ENCODE measurements around the gene WIPI1. TPM values are rescaled to one million over a fixed set of nuclear protein-coding genes. Genes with fewer than 3 reads are reported as not detected.

Gene WIPI1
- total RNA-seq, 1 experiment from 2014 or later, result 19.8 TPM

DNA sequence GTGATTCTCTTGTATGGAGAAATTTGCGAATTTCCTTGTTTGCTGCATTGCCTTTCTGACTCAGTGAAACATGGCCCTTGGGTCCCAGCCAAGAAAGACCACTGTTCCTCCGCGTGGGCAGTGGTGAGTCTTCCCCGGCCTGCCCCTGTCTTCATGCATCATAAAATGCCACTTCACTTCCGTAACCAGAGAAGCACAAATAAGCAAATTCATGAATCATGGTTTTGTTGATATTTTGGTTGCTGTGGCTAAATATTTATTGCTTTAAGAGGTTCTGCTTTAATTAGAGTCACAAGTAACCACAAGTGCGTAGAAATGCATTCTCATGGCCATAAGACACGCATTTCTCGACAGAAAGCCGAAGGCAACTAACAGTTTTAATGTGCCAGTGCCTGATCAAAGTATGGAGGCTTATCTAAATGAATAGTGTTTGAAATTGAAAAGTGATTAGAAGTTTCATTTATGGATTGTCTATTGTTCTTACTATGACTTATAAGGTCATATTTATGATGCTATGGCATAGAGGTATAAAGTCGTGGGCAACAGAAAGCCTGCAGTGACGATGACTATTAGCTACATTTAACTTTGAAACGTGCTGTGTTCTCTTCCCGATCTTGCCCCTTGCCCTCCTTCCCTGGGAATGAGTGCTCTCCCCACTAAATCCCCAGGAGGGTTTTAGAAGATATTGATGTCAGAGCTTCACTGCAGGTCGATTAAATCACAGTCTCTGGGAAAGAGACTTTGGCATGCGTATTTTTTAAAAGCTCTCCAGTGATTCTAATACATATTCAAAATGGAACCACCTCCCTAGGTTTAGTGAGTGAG lies 76.0 kb downstream of the WIPI1 start:
- no TSS peak for BruUV-seq (replicated peaks)
- ChIA-PET CTCF (no interaction called here), POLR2A (no interaction called here)
- Histone ChIP-seq H3K27me3 (ENCODE audit: control insufficient read depth, insufficient read depth, low read length) (no peaks in the 10 kb centered on the region), H3K4me1 (ENCODE audit: control insufficient read depth, insufficient read depth, low read length) (no peaks in the 10 kb centered on the region), H3K9me3 (ENCODE audit: control insufficient read depth, insufficient read depth, low read depth, low read length) (no peaks in the 10 kb centered on the region), H3K36me3 (ENCODE audit: control insufficient read depth, insufficient read depth, low read length) (no peaks in the 10 kb centered on the region), H3K27ac (ENCODE audit: low read length) (no peak overlapping the region), H3K4me3 (ENCODE audit: low read depth in 2 of 2, low read length in 2 of 2) (no peak overlapping the region)
- intact Hi-C loops (cut with micrococcal nuclease; ENCODE audit: unreplicated experiment) (no loop called here), in situ Hi-C loops (cut with HindIII; ENCODE audit: low pct_unique_long_range_greater_than_20kb, low sequenced_read_pairs) (no loop called here)
- ATAC-seq, result no peak
- peak; percentile 22 for DNase-seq (ENCODE audit: low read depth, low spot score)
- TF ChIP-seq, protein P1, sequence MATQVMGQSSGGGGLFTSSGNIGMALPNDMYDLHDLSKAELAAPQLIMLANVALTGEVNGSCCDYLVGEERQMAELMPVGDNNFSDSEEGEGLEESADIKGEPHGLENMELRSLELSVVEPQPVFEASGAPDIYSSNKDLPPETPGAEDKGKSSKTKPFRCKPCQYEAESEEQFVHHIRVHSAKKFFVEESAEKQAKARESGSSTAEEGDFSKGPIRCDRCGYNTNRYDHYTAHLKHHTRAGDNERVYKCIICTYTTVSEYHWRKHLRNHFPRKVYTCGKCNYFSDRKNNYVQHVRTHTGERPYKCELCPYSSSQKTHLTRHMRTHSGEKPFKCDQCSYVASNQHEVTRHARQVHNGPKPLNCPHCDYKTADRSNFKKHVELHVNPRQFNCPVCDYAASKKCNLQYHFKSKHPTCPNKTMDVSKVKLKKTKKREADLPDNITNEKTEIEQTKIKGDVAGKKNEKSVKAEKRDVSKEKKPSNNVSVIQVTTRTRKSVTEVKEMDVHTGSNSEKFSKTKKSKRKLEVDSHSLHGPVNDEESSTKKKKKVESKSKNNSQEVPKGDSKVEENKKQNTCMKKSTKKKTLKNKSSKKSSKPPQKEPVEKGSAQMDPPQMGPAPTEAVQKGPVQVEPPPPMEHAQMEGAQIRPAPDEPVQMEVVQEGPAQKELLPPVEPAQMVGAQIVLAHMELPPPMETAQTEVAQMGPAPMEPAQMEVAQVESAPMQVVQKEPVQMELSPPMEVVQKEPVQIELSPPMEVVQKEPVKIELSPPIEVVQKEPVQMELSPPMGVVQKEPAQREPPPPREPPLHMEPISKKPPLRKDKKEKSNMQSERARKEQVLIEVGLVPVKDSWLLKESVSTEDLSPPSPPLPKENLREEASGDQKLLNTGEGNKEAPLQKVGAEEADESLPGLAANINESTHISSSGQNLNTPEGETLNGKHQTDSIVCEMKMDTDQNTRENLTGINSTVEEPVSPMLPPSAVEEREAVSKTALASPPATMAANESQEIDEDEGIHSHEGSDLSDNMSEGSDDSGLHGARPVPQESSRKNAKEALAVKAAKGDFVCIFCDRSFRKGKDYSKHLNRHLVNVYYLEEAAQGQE (IDR thresholded peaks at IDR 0.05; ENCODE audit: insufficient read depth in 1 of 2, low read depth in 2 of 2, low read length in 1 of 2), result no peak
- TF ChIP-seq, protein P2, sequence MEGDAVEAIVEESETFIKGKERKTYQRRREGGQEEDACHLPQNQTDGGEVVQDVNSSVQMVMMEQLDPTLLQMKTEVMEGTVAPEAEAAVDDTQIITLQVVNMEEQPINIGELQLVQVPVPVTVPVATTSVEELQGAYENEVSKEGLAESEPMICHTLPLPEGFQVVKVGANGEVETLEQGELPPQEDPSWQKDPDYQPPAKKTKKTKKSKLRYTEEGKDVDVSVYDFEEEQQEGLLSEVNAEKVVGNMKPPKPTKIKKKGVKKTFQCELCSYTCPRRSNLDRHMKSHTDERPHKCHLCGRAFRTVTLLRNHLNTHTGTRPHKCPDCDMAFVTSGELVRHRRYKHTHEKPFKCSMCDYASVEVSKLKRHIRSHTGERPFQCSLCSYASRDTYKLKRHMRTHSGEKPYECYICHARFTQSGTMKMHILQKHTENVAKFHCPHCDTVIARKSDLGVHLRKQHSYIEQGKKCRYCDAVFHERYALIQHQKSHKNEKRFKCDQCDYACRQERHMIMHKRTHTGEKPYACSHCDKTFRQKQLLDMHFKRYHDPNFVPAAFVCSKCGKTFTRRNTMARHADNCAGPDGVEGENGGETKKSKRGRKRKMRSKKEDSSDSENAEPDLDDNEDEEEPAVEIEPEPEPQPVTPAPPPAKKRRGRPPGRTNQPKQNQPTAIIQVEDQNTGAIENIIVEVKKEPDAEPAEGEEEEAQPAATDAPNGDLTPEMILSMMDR (IDR thresholded peaks at IDR 0.05), result no peak
- TF ChIP-seq SIN3A (IDR thresholded peaks at IDR 0.05; ENCODE audit: borderline replicate concordance, insufficient read depth, low read depth, low read length), result no peak
- no peak for TF ChIP-seq POLR2AphosphoS5 (IDR thresholded peaks at IDR 0.05; ENCODE audit: low read depth, low read length)
- no peak for TF ChIP-seq TCF7L2 (IDR thresholded peaks at IDR 0.05; ENCODE audit: low read depth, low read length)

DNA sequence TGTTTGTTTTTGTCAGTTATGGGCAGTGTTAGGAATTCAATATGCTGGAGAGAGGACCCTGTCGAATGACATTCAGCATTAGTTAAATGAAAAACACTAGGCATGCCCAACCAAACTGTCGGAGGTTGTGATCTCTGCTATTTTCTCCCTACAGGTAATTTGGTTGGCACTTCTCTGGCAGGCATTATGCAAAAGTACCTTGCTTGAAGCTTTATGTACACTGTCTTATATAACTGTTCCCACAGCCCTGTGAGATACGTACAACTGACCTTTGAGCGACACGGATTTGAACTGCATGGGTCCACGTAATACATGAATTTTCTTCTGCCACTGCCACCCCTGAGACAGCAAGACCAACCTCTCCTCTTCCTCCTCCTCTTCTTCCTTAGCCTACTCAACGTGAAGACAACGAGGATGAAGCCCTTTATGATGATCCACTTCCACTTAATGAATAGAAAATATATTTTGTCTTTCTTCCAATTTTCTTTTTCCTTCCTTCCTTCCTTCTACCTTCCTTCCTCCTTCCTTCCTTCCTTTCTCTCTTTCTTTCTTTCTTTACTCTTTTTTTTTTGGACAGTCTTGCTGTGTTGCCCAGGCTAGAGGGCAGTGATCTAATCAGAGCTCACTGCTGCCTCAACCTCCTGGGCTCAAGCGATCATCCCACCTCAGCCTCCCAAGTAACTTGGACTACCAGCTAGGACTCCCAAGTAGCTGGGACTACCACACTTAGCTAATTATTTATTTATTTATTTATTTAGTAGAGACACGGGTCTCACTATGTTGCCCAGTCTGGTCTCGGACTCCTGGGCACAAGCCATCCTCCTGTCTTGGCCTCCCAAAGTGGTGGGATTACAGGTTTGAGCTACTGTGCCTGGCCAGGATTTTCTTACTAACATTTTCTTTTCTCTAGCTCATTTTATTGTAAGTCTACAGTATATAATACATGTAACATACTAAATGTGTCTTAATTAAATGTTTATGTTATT lies 77.3 kb downstream of the WIPI1 start:
- TF ChIP-seq, protein P2 (IDR thresholded peaks at IDR 0.05), result no peak
- TF ChIP-seq SIN3A (IDR thresholded peaks at IDR 0.05; ENCODE audit: borderline replicate concordance, insufficient read depth, low read depth, low read length) (no peak), TCF7L2 (IDR thresholded peaks at IDR 0.05; ENCODE audit: low read depth, low read length) (no peak), POLR2AphosphoS5 (IDR thresholded peaks at IDR 0.05; ENCODE audit: low read depth, low read length) (no peak)
- TF ChIP-seq, protein P1 (IDR thresholded peaks at IDR 0.05; ENCODE audit: insufficient read depth in 1 of 2, low read depth in 2 of 2, low read length in 1 of 2), result no peak
- in situ Hi-C loops (cut with HindIII; ENCODE audit: low pct_unique_long_range_greater_than_20kb, low sequenced_read_pairs), result no loop called here
- CTCF ChIA-PET, result no interaction called here
- H3K4me3 ChIP-seq (ENCODE audit: low read depth in 2 of 2, low read length in 2 of 2), result no peak overlapping the region
- no peaks in the 10 kb centered on the region for H3K9me3 ChIP-seq (ENCODE audit: control insufficient read depth, insufficient read depth, low read depth, low read length)
- BruUV-seq (replicated peaks), result no TSS peak
- intact Hi-C loops (cut with micrococcal nuclease; ENCODE audit: unreplicated experiment), result no loop called here
- no peak for ATAC-seq
- POLR2A ChIA-PET, result interaction anchor here (0.6 kb wide), 1 partner anchor 9 kb away, joined by 4 read pairs; no protein-coding TSS in a partner anchor
- H3K27ac ChIP-seq (ENCODE audit: low read length), result no peak overlapping the region
- H3K4me1 ChIP-seq (ENCODE audit: control insufficient read depth, insufficient read depth, low read length), result no peaks in the 10 kb centered on the region
- H3K27me3 ChIP-seq (ENCODE audit: control insufficient read depth, insufficient read depth, low read length), result no peaks in the 10 kb centered on the region
- H3K36me3 ChIP-seq (ENCODE audit: control insufficient read depth, insufficient read depth, low read length), result no peaks in the 10 kb centered on the region
- DNase-seq (ENCODE audit: low read depth, low spot score), result no peak

Data from Panc1 (cell line).